GM12878 (cell line): Measurements from ENCODE around the gene MRPS18B. TPM values are rescaled to one million over a fixed set of nuclear protein-coding genes. Genes with fewer than 3 reads are reported as not detected.

Experiments used
- ATAC-seq: fragments of 200-7000 bp; cut with Tn5 transposase; 3 replicates; pipeline ENCODE4 v1.9.1; 2020; ENCODE audit warnings: mild to moderate bottlenecking, moderate library complexity
- BruUV-seq: library from RNA; stranded (reverse); fragments of 400-500 nt; replicated peaks from 2 replicates; lab custom pipeline; 2021; lab: Mats Ljungman, UMichigan
- CTCF ChIA-PET: fragments of 300-600 bp; sonication (Branson Sonifier 250); formaldehyde crosslinking; extraction: SDS; loops from one replicate; lab custom pipeline; 2021; ENCODE audit warnings: inconsistent platforms; lab: Yijun Ruan, JAX
- POLR2A ChIA-PET: fragments of 350-600 bp; formaldehyde crosslinking; extraction: SDS; loops from one replicate; lab custom pipeline; 2021; ENCODE audit warnings: inconsistent platforms; lab: Charles Lee
- RAD21 ChIA-PET: fragments of 300-600 bp; sonication (Branson Sonifier 250); formaldehyde crosslinking; loops from one replicate; lab custom pipeline; 2023; ENCODE audit warnings: antibody characterized with exemption; ENCODE audit not compliant: unreplicated experiment; lab: Charles Lee
- SMC1A ChIA-PET: fragments of 300-600 bp; sonication (Branson Sonifier 250); formaldehyde crosslinking; loops from one replicate; lab custom pipeline; 2023; ENCODE audit not compliant: unreplicated experiment, uncharacterized antibody; lab: Charles Lee
- DNase-seq: peaks from one replicate; pipeline ENCODE4 v3.0.0-alpha.2; 2011; ENCODE audit warnings: low read depth, low spot score
- FAIRE-seq: peaks from 3 replicates; lab custom pipeline; 2011; peaks lifted over from hg19 to GRCh38; lab: Jason Lieb, UNC
- H2AFZ ChIP-seq: 2 replicates; pipeline ENCODE4 v1.6.0; 2011; ENCODE audit warnings: low read depth, low read length, control low read depth; ENCODE audit not compliant: control insufficient read depth
- H3K27ac ChIP-seq: 2 replicates; pipeline ENCODE4 v1.5.1; 2011; ENCODE audit warnings: control low read depth; ENCODE audit not compliant: control insufficient read depth, insufficient read depth
- H3K27me3 ChIP-seq, 2 experiments: replicated peaks in 1 of 2; 2 replicates each; pipeline versions ENCODE4 v1.6.0 to v1.6.1; 2011; ENCODE audit warnings: low read length in 1 of 2; ENCODE audit not compliant: control insufficient read depth in 2 of 2, insufficient read depth in 2 of 2
- H3K36me3 ChIP-seq, 2 experiments: 2 replicates each; pipeline ENCODE4 v1.5.1; 2011; ENCODE audit warnings: low read length in 1 of 2; ENCODE audit not compliant: control insufficient read depth in 2 of 2, insufficient read depth in 2 of 2
- H3K4me1 ChIP-seq: 2 replicates; pipeline ENCODE4 v1.6.1; 2011; ENCODE audit warnings: mild to moderate bottlenecking, low read length, moderate library complexity, mixed read lengths; ENCODE audit not compliant: control insufficient read depth, insufficient read depth
- H3K4me2 ChIP-seq: 2 replicates; pipeline ENCODE4 v1.6.0; 2011; ENCODE audit warnings: control low read depth; ENCODE audit not compliant: control insufficient read depth, insufficient read depth
- H3K4me3 ChIP-seq: fragments of 200-600 bp; sonication (generic); 2 replicates; pipeline ENCODE4 v1.5.1; 2016
- H3K79me2 ChIP-seq: 2 replicates; pipeline ENCODE4 v1.6.0; 2011; ENCODE audit warnings: low read length; ENCODE audit not compliant: control insufficient read depth, insufficient read depth
- H3K9ac ChIP-seq: 2 replicates; pipeline ENCODE4 v1.8.0; 2011; ENCODE audit warnings: low read length, control low read depth, mixed read lengths; ENCODE audit not compliant: control insufficient read depth, insufficient read depth
- H3K9me3 ChIP-seq: replicated peaks from 3 replicates; pipeline ENCODE4 v1.5.1; 2011; ENCODE audit warnings: mild to moderate bottlenecking, low read length; ENCODE audit not compliant: control insufficient read depth, insufficient read depth
- H4K20me1 ChIP-seq: 2 replicates; pipeline ENCODE4 v1.6.0; 2011; ENCODE audit not compliant: control insufficient read depth, insufficient read depth
- BRCA1 ChIP-seq: IDR thresholded peaks from 2 replicates; pipeline ENCODE4 v1.6.1; 2011; ENCODE audit warnings: low read depth, low read length, improper control_type of control experiment
- CHD4 ChIP-seq: fragments of 200-600 bp; sonication (generic); IDR thresholded peaks from 2 replicates; pipeline ENCODE4 v1.6.1; 2016; ENCODE audit warnings: mild to moderate bottlenecking
- ESRRA ChIP-seq: IDR thresholded peaks from 2 replicates; pipeline ENCODE4 v1.6.1; 2012; ENCODE audit warnings: mild to moderate bottlenecking, low read length, improper control_type of control experiment
- HDGF ChIP-seq: fragments of 450-650 bp; IDR thresholded peaks from 2 replicates; pipeline ENCODE4 v1.6.1; 2016; ENCODE audit warnings: antibody characterized with exemption
- LARP7 ChIP-seq: fragments of 450-650 bp; IDR thresholded peaks from 2 replicates; pipeline ENCODE4 v1.6.1; 2017; ENCODE audit warnings: mild to moderate bottlenecking
- POLR2A ChIP-seq: IDR thresholded peaks from 2 replicates; pipeline ENCODE4 v1.6.1; 2011; ENCODE audit warnings: low read depth, mild to moderate bottlenecking, low read length
- POLR2AphosphoS5 ChIP-seq: IDR thresholded peaks from 2 replicates; pipeline ENCODE4 v1.6.1; 2011; ENCODE audit warnings: mild to moderate bottlenecking, low read length, inconsistent platforms
- WGBS: methylation state at CpG from one replicate; pipeline ENCODE4 v1.1.6; 2016; ENCODE audit warnings: low lambda C conversion rate; ENCODE audit not compliant: insufficient replicate concordance, insufficient coverage; ENCODE audit errors: missing lambda C conversion rate; 5-methylcytosine and 5-hydroxymethylcytosine counted together
- in situ Hi-C: fragments of 300-500 bp; cut with MboI; formaldehyde crosslinking; loops from 9 replicates; pipeline ENCODE4 v1.14.3; 2018; ENCODE audit warnings: mixed read lengths
- intact Hi-C: fragments of 100-400 bp; cut with micrococcal nuclease; formaldehyde crosslinking; loops from one replicate; pipeline ENCODE4 v1.14.2; 2022; ENCODE audit not compliant: unreplicated experiment
- polyA plus RNA-seq, 11 experiments: library from polyadenylated mRNA; depleted of rRNA in 4 of 11; unstranded in 6 of 11; stranded (reverse) in 5 of 11; fragments of >200 nt; fragmentation: Nextera tagmentation in 4 of 11; fragmentation: Illumina TruSeq in 1 of 11; extraction: Ambion mirVana in 4 of 11; extraction: Trizol in 1 of 11; gene quantifications; 1 replicate in 1 of 11; 2 replicates in 10 of 11; pipeline versions ENCODE4 v1.2.1 to v1.2.3, GENCODE V29; 2011 to 2016; ENCODE audit warnings: inconsistent platforms in 2 of 11, missing spikeins in 2 of 11, low read depth in 1 of 11
- total RNA-seq, 4 experiments: library from RNA; depleted of rRNA in 3 of 4; stranded (reverse); fragments of >200 nt in 3 of 4; fragmentation: Illumina TruSeq in 1 of 4; extraction: Trizol in 1 of 4; gene quantifications; 2 replicates each; pipeline versions ENCODE4 v1.2.1 to v1.2.3, GENCODE V29; 2013 to 2021

The MRPS18B gene
- total and polyA plus RNA-seq, 10 of the 15 experiments (the other 5 are each of a cell fraction or from before 2014, with no cell fraction given), result 80.9 to 259 (median 140) TPM

DNA sequence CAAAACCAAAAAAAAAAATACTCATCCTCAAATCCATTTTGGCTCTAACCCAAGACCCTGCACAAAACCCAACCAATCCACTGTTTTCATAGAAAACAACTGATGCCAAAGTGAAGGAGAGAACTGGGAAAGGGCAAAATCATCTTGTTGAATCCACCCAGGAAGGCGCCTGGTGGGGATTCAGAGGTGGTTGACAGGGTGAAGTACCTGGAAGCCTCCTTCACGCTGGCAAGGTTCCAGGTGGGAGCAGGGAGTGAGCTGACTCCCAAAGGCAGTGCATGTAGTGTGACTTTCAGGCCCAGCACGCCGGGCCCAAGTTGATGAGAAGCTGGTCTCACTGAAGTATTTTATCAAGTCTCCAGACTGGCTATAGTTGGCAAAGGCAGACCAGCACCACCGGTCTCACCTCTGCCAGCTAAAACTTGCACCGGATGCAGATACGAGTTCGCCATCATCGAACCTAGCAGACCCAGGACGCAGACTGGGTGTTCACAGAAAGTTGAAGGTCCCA, 17.1 kb upstream of the MRPS18B start:
- no peak overlapping the region for H3K27ac ChIP-seq
- no peak for DNase-seq
- in situ Hi-C loops, result no loop called here
- no peak for ATAC-seq
- no peak overlapping the region for H3K4me3 ChIP-seq
- intact Hi-C loops, result no loop called here
- ChIA-PET SMC1A (interaction anchor here (0.8 to 3.5 kb wide), 6 partner anchors 10 to 284 kb away, joined by 3 to 16 read pairs (median 4); partner anchors contain the start of gene DDR1), RAD21 (interaction anchor here (0.9 kb wide), 2 partner anchors 10 to 118 kb away, joined by 3 read pairs; no protein-coding TSS in a partner anchor), POLR2A (interaction anchor here (0.6 to 2.5 kb wide), 3 partner anchors 12 to 674 kb away, joined by 6 to 10 read pairs (median 9); no protein-coding TSS in a partner anchor), CTCF (interaction anchor here (0.6 to 10.3 kb wide), 6 partner anchors 9 to 924 kb away, joined by 3 to 188 read pairs (median 6); no protein-coding TSS in a partner anchor)
- H3K27me3 ChIP-seq, result no peaks in the 10 kb centered on the region
- peaks cover 20 to 31% of the 10 kb centered on the region in 2 experiments; a peak in 3 of 4 replicates for H3K36me3 ChIP-seq
- H3K79me2 ChIP-seq, result no peaks in the 10 kb centered on the region
- BruUV-seq, result TSS peak; percentile 19
- no peak overlapping the region for H3K4me2 ChIP-seq
- H3K4me1 ChIP-seq, result no peaks in the 10 kb centered on the region; the same call in 1 of the 2 replicates
- peaks cover 3% of the 10 kb centered on the region; the same call in 1 of the 2 replicates for H4K20me1 ChIP-seq
- no peak overlapping the region for H2AFZ ChIP-seq
- WGBS, result 87% methylated on average over 10 of the region's 10 CpGs
- H3K9ac ChIP-seq, result no peak overlapping the region
- no peaks in the 10 kb centered on the region for H3K9me3 ChIP-seq
- FAIRE-seq, result no peak
- TF ChIP-seq POLR2A, result peak; percentile 47; the same call in 1 of the 2 replicates
- TF ChIP-seq POLR2AphosphoS5, result 0 out of 2 replicates have a peak, but pooled peaks have one; percentile 9
- no peak for TF ChIP-seq HDGF

DNA sequence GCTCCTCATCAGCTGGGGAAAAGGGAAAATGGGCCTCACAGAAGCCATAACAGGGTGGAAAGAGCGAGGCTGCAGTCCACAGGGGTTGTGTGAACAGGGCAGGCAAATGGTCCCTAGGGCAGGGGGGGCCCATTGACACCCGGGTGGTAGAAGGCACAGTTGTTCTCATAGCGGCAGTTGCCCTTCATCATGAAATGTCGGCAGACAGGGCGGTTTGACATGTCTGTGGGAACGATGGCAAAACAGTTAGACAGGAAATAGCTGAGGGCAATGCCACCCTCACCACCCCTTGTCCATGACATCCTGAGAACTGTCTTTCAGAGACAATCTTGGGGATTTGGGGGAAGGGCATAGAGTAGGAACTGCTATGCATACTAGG, 16.2 kb upstream of the MRPS18B start:
- ATAC-seq (no peak), DNase-seq (no peak), FAIRE-seq (no peak)
- Histone ChIP-seq H3K9ac (no peak overlapping the region), H2AFZ (no peak overlapping the region), H3K4me2 (no peak overlapping the region), H3K79me2 (no peaks in the 10 kb centered on the region), H3K9me3 (no peaks in the 10 kb centered on the region), H3K36me3 (peaks cover 26 to 37% of the 10 kb centered on the region in 2 experiments), H3K27ac (no peak overlapping the region), H3K27me3 (no peaks in the 10 kb centered on the region), H4K20me1 (peaks cover 3% of the 10 kb centered on the region; the same call in 1 of the 2 replicates), H3K4me3 (no peak overlapping the region), H3K4me1 (no peaks in the 10 kb centered on the region; the same call in 1 of the 2 replicates)
- POLR2A ChIA-PET, result interaction anchor here (2.5 kb wide), 1 partner anchor 11 kb away, joined by 10 read pairs; no protein-coding TSS in a partner anchor
- no TSS peak for BruUV-seq
- CTCF ChIA-PET, result interaction anchor here (1.2 to 10.3 kb wide), 4 partner anchors 10 to 130 kb away, joined by 5 to 188 read pairs (median 64); no protein-coding TSS in a partner anchor
- RAD21 ChIA-PET, result no interaction called here
- in situ Hi-C loops, result no loop called here
- WGBS, result 91% methylated on average over 6 of the region's 6 CpGs
- no peak for TF ChIP-seq BRCA1
- no peak for TF ChIP-seq LARP7
- TF ChIP-seq CHD4, result no peak
- TF ChIP-seq ESRRA, result no peak
- SMC1A ChIA-PET, result interaction anchor here (0.8 to 3.5 kb wide), 6 partner anchors 9 to 283 kb away, joined by 3 to 16 read pairs (median 4); partner anchors contain the start of gene DDR1
- intact Hi-C loops, result no loop called here
